Head of caudate nucleus (tissue), 42 donors: ENCODE data around the gene MYH6.
"Not testable (repeated sequence)": the region's sequence is repeated elsewhere in the genome, so short reads cannot be mapped to it uniquely, and the experiment has no call there.

Source experiments
- DNase-seq, 42 donors: peaks; one replicate each; pipeline versions ENCODE4 v3.0.0 to v3.0.0-alpha.2; 2020 to 2021; ENCODE audit warnings: mixed read lengths in 7 of 42
- intact Hi-C: fragments of 100-400 bp; cut with DNase I; formaldehyde crosslinking; loops from one replicate; pipeline ENCODE4 v1.15.0; 2022

MYH6 gene

GRCh38 chr14:23418021-23418420 lies 9.9 kb upstream of the MYH6 start:
- intact Hi-C loops = no loop called here

GRCh38 chr14:23417269-23417668 lies 9.2 kb upstream of the MYH6 start:
- DNase-seq, intact Hi-C loops: not testable (repeated sequence)

More at GRCh38 chr14:23418021-23418420, 9.9 kb upstream of the MYH6 start:
- no peak for DNase-seq

DNA sequence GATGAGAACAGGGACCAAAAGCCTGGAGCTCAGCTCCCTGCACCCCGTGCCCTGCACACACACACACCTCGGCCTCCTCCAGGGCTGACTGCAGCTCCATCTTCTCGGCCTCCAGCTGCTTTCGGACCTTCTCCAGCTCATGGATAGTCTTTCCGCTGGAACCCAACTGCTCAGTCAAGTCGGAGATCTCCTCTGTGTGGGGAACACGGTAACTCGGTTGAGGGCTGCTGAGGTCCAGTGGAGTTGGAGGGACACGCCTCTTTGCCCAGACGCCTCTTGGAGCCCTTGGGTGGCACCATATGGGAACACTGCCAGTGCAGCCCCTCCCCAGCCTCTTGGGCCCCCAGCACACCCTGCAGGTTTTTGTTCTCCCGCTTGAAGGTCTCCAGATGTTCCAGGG lies 8.7 kb upstream of the MYH6 start:
- peak in 1 of 42 donors; percentile 19 for DNase-seq
- intact Hi-C loops = no loop called here

DNA sequence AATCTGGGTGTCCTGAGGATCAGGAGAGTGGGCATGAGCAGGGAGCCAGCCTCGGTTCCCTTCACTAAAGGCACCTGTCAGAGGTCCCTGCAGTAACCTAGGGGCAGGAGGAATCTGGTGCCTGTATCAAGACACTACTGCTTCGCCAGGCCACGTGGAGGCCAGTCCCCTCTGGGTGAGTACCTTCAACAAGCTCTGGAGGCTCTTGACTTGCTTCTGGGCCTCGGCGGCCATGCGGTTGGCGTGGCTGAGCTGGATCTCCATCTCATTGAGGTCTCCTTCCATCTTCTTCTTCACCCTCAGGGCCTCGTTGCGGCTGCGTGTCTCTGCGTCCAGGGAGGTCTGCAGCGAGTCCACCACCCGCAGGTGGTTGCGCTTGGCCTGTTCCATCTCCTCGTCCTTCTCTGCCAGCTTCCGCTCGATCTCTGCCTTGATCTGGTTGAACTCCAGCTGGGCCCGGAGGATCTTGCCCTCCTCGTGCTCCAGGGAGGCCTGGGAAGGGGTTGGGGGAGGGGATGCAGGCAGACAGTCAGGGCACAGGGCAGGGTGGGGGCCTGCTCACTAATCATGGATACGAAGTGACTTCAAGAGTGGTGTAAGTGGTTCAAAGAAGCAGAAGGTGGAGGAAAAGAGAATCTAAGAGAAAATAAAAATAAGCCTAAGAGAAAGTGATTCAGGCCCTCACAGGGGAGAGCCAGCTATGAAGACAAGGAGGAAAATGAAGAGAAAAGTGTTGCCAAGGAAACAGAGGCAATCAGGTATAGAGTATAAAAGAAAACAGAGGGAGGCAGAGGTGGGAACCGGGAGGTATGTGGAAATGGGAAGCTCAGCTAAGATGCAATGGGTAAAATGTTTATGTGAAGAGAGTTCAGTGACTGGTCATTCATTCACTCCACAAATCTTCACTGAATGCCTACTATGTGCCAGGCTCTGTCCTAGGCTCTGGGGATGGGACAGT lies 8.0 kb upstream of the MYH6 start:
- peak in 6 of 42 donors; percentile 5 to 56 (median 30) for DNase-seq
- intact Hi-C loops = no loop called here

GRCh38 chr14:23414906-23415820 lies 7.1 kb upstream of the MYH6 start:
- intact Hi-C loops = no loop called here
- DNase-seq = peak in 26 of 42 donors; percentile 17 to 75 (median 47)

- no peak for DNase-seq
- intact Hi-C loops = no loop called here
These were observed 6.2 kb upstream of the MYH6 start for GRCh38 chr14:23414254-23414653.

GRCh38 chr14:23413681-23414080 lies 5.6 kb upstream of the MYH6 start:
- intact Hi-C loops = no loop called here
- DNase-seq = no peak

DNA sequence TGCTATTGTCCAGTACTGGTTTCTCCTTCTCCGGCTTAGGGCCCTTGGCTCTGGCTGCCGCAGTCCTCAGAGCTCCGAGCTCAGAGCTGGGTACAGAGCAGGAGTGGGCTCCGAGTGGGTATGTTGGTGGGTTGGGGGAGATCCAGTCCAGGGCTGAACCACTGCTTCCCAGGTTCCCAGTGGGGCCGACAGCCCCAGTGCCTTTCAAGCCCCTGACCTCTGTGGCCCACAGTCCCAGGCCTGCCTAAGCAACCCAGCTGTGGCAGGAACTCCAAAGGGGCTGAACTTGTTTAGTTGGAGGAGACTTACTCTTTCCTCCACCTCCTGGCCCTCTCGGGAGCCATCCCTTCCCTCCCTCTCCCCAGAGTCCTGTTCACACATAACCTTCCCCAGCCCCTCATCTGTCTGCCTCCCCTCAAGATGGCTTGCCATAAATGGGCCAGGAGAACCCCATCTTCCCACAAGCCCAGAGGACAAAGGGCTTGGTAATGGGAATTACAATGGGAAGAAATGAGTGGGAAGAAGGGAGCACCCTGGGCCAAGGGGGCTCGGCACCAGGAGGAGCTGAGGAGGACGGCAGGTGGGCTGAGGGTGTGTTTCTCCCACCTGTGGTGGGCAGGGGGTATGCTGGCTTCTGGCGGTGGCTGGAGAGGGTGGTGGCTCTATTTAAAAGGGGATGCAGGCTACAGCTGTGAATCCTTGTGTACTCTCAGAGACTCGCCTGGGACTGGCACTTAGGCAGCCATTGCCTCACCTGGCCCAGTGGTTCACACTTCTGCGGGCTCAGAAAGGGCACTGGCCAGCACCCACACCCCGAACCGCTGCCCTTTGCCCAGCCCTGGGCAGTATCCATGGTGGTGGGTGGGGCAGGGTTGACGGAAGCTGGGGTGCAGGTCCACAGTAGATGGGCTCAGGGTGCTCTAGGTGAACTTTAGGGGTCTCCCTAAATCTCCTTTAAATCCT lies 3.8 kb upstream of the MYH6 start:
- no peak for DNase-seq
- intact Hi-C loops = no loop called here

DNA sequence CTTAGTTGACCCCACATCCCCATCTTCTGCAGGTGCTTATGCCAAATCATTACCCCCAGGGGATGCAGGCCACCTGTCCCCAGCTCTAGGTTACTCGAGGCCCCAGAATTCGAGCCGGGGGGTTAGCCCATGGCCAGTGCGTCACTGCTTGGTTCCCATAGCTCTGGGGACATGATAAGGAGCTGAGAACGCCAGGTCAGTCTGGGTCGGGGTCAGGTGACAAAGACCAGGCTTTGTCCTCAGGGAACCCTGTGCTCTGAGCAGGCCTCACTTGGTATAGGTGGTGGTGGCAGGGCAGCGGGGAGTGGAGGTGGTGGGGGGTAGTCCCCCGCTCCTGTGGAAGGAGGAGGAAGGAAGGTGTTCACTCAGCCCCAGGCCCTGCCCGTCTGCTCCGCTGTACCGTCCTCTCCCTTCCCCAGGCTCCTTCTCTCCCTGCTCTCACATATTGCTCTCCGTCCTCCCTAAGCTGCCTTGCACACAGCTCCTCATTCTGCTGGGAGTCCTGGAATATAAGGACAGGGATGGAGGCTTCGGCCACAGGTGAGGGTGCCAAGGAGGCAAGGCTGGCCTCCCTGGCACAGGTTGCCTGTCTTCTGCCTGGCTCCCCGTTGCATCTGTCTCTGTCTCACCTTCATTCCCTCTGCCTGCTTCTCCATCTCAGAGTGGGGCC lies 2.0 kb upstream of the MYH6 start:
- no peak for DNase-seq
- intact Hi-C loops = no loop called here

- DNase-seq = no peak
- intact Hi-C loops = no loop called here
These were observed 1.4 kb upstream of the MYH6 start for GRCh38 chr14:23409475-23409874.

GRCh38 chr14:23408307-23408630 lies 196 bp upstream of the MYH6 start:
- intact Hi-C loops = no loop called here
- no peak for DNase-seq

- DNase-seq = no peak
- intact Hi-C loops = no loop called here
These were observed 1.2 kb downstream of the MYH6 start for GRCh38 chr14:23406725-23407355.

DNA sequence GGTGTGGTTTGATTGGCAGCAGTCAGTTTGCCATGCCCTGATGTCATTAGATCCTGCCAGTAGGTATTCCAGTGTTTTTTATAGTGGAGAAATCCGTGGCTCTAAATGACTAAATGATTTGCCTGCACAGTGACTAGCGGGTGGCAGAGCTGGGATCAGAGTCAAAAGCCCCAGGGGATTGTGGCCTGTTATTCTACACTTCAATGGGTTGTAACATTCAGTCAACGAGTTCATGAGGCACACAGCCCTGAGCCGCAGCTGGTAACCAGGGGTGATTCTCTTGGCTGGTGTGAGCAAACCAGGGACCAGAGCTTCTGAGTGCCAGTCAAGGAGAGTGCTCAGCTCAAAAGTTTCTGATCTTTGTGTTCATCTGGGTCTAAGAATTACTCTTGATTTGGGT lies 1.8 kb downstream of the MYH6 start:
- intact Hi-C loops = no loop called here
- DNase-seq = peak in 6 of 42 donors; percentile 18 to 41 (median 30)

- no peak for DNase-seq
- intact Hi-C loops = no loop called here
These were observed 2.5 kb downstream of the MYH6 start for GRCh38 chr14:23405516-23406025.

GRCh38 chr14:23405096-23405495 lies 3.0 kb downstream of the MYH6 start:
- DNase-seq = no peak
- intact Hi-C loops = no loop called here

DNA sequence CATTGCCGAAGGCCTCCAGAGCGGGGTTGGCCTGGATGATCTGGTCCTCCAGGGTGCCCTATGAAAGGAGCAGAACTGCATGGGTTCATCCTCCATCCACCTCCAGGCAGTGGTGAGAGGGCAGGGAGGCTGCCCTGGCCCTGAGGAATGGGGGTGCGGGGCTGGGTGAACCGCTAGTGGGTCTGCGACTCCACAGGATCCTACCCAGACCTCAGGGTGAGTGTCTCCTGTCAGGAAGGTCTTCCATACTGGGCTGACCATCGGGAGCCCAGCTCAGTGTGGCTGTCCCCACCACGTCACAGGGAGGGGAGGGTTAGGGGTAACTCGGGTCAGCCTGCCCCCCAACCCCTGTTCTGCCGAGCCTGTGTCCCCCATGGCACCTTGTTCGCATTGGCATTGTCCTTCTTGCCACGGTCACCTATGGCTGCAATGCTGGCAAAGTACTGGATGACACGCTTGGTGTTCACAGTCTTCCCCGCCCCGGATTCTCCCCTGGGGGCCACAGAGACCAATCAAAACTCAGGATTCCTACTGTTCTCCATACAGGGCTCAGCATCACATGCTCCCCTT lies 3.7 kb downstream of the MYH6 start:
- no peak for DNase-seq
- intact Hi-C loops = no loop called here

GRCh38 chr14:23403908-23404307 lies 4.2 kb downstream of the MYH6 start:
- intact Hi-C loops = no loop called here
- no peak for DNase-seq

GRCh38 chr14:23403139-23403438 lies 5.0 kb downstream of the MYH6 start:
- intact Hi-C loops = no loop called here
- DNase-seq = no peak
